GM21526 (cell line): Measurements from ENCODE around the gene EHD4.

Experiments
- ATAC-seq: cut with Tn5 transposase; IDR thresholded peaks from one replicate; pipeline ENCODE4 v1.9.1; 2021; ENCODE audit warnings: moderate library complexity; ENCODE audit not compliant: unreplicated experiment, low FRiP score

Gene EHD4

GRCh38 chr15:41972253-41973242, at the start of gene EHD4:
Gene EHD4 (minus strand): TSS chr15:41972557. CDS start chr15:41972494, 63 bp downstream.
- peak; percentile 73 for ATAC-seq

GRCh38 chr15:42021593-42021992, 49.2 kb upstream of the EHD4 start:
- no peak for ATAC-seq

- no peak for ATAC-seq
Observed at GRCh38 chr15:42020713-42021273, 48.4 kb upstream of the EHD4 start, which contains the start of gene PLA2G4E. Gene PLA2G4E (minus strand): TSS chr15:42021042. CDS start chr15:42021030, 12 bp downstream.

- ATAC-seq = no peak
Observed at GRCh38 chr15:42018306-42019224, 46.2 kb upstream of the EHD4 start.

- ATAC-seq = no peak
Observed at GRCh38 chr15:42016971-42017370, 44.6 kb upstream of the EHD4 start.

GRCh38 chr15:42014406-42014805, 42.0 kb upstream of the EHD4 start:
- no peak for ATAC-seq

- ATAC-seq = no peak
Observed at GRCh38 chr15:42012928-42013482, 40.6 kb upstream of the EHD4 start.

GRCh38 chr15:42012241-42012640, 39.9 kb upstream of the EHD4 start:
- no peak for ATAC-seq

GRCh38 chr15:42011074-42011473, 38.7 kb upstream of the EHD4 start:
- ATAC-seq = no peak

- ATAC-seq = no peak
Observed at GRCh38 chr15:42010434-42010833, 38.1 kb upstream of the EHD4 start.

- no peak for ATAC-seq
Observed at GRCh38 chr15:42009474-42009873, 37.1 kb upstream of the EHD4 start.

- ATAC-seq = no peak
Observed at GRCh38 chr15:42009022-42009421, 36.7 kb upstream of the EHD4 start.

- no peak for ATAC-seq
Observed at GRCh38 chr15:42007386-42007785, 35.0 kb upstream of the EHD4 start.

- no peak for ATAC-seq
Observed at GRCh38 chr15:42002333-42002732, 30.0 kb upstream of the EHD4 start.

- ATAC-seq = no peak
Observed at GRCh38 chr15:42001236-42001635, 28.9 kb upstream of the EHD4 start.

- ATAC-seq = no peak
Observed at GRCh38 chr15:41999290-42000285, 27.2 kb upstream of the EHD4 start.

GRCh38 chr15:41997845-41998244, 25.5 kb upstream of the EHD4 start:
- ATAC-seq = no peak

- no peak for ATAC-seq
Observed at GRCh38 chr15:41996921-41997592, 24.7 kb upstream of the EHD4 start.

GRCh38 chr15:41996376-41996775, 24.0 kb upstream of the EHD4 start:
- no peak for ATAC-seq
